Thyroid gland (tissue), 4 donors: Measurements from ENCODE around the gene ESYT3.

ENCODE experiments used
- POLR2A ChIP-seq, 2 donors: fragments of 450-650 bp; IDR thresholded peaks; one replicate each; pipeline ENCODE4 v1.6.1; 2017; ENCODE audit warnings: antibody characterized with exemption in 2 of 2, mild to moderate bottlenecking in 2 of 2, moderate library complexity in 1 of 2
- TF ChIP-seq, protein P1 (sequence below), 6 experiments: fragments of 200-600 bp in 3 of 6; fragments of 450-650 bp in 3 of 6; sonication (generic) in 3 of 6; IDR thresholded peaks; one replicate each; pipeline ENCODE4 v1.5.1; 2016 to 2019; ENCODE audit warnings: antibody characterized with exemption in 6 of 6, mild to moderate bottlenecking in 2 of 6, inconsistent platforms in 1 of 6, moderate library complexity in 1 of 6

DNA sequence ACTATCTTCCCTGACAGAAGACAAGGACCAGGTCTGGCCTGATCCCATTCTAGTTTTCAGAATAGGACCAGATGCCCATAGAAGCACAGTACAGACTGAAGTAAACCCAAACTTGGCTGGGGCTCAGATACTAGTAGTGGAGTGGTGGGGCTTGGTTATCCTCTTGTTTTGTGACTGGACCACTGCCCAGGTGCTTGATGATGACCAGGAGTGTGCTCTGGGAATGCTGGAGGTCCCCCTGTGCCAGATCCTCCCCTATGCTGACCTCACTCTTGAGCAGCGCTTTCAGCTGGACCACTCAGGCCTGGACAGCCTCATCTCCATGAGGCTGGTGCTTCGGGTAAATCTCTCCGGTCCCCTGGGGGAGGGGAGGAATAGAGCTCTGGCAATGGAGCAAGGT is 36.3 kb downstream of the ESYT3 start:
- TF ChIP-seq, protein P1, sequence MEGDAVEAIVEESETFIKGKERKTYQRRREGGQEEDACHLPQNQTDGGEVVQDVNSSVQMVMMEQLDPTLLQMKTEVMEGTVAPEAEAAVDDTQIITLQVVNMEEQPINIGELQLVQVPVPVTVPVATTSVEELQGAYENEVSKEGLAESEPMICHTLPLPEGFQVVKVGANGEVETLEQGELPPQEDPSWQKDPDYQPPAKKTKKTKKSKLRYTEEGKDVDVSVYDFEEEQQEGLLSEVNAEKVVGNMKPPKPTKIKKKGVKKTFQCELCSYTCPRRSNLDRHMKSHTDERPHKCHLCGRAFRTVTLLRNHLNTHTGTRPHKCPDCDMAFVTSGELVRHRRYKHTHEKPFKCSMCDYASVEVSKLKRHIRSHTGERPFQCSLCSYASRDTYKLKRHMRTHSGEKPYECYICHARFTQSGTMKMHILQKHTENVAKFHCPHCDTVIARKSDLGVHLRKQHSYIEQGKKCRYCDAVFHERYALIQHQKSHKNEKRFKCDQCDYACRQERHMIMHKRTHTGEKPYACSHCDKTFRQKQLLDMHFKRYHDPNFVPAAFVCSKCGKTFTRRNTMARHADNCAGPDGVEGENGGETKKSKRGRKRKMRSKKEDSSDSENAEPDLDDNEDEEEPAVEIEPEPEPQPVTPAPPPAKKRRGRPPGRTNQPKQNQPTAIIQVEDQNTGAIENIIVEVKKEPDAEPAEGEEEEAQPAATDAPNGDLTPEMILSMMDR (IDR thresholded peaks at IDR 0.05), result no peak
- TF ChIP-seq POLR2A (IDR thresholded peaks at IDR 0.05), result no peak
